GM21619 (cell line): ENCODE measurements around the gene TCAP.

ENCODE experiments used
- ATAC-seq: cut with Tn5 transposase; IDR thresholded peaks from one replicate; pipeline ENCODE4 v1.9.1; 2021; ENCODE audit not compliant: unreplicated experiment

TCAP gene

GRCh38 chr17:39664581-39665561 is at the start of gene TCAP:
TSS of gene TCAP (plus strand) at chr17:39665349. CDS start at chr17:39665360, 11 bp downstream.
- no peak for ATAC-seq

GRCh38 chr17:39615434-39615833 is 49.7 kb upstream of the TCAP start:
- no peak for ATAC-seq

- ATAC-seq, result no peak
These were observed 48.1 kb upstream of the TCAP start for GRCh38 chr17:39617100-39617445.

DNA sequence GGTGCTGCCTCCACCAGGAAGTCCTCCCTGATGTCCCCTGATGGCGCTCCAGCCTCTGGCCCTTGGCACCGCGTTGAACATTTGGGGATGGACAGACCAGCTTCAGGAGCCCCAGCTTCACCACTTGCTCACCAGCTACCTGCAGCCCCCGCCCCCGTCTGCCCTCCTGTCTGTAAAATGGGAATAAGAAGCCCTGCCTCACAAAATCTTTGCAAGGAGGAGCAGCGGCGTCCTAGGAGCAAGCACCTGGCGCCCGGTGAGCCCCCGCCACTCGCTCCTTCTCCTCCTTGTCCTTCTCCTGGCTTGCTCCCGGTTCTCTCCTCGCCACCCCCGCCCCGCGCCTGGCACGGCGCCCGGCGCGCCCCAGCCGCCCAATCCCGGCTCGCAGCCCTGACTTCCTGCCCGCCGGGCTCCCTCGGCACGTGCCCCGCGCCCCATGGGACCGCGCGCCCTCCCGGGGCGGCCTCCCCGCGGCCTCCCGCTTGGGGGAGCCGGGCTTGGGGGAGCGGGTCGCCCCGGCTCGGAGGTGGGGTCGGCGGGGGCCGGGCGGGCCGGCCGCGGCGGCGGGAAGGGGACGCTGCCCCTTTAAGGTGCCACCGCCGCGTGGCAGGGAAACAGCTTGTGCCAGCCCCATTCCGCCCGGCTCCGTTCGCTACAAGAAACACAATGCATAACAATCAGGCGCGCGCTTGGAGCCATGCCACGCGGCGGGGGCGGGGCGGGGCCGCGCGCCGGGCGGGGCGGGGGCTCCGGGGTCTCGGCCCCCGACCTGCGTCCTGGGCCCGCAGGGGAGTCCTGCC is 47.5 kb upstream of the TCAP start:
- ATAC-seq, result no peak

- no peak for ATAC-seq
These were observed 46.8 kb upstream of the TCAP start for GRCh38 chr17:39618246-39618913.

DNA sequence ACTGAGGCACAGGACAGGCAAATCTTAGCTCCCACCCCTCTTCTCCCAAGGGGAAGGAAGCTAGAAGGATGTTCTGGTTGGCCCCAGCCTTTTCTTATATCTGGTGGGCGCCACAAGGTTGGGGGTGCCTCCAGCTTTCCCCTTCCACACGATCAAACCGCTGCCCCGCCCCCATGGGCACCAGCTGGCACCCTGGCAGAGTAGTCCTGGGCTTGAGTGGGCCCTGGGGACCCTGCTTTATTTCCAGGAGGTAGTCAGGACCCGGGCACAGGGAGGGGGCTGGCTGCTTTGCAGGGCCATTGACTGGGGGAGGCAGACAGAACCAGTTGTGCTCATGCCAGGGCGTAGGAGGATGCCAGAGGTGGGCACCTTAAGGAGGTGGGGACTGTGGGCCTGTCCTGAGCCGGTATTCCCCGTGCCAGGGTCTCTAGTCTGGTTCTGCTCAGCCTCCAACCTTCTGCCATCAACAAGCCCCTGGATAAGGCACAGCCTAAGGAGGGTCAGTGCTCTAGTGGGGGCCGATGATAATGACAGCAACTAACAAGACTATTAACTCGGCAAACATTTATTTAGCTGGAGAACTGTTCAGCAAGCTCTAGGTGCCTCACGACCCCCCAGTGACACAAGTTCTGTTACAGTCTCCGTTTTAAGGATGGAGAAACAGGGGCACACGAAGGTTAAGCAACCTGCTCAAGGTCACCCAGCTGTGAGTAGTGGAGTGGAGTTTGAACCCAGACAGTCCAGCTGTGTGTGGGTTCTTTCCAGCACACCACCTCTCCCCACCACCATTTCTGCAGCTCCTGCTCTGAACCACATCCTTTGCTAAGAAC is 46.0 kb upstream of the TCAP start:
- no peak for ATAC-seq

DNA sequence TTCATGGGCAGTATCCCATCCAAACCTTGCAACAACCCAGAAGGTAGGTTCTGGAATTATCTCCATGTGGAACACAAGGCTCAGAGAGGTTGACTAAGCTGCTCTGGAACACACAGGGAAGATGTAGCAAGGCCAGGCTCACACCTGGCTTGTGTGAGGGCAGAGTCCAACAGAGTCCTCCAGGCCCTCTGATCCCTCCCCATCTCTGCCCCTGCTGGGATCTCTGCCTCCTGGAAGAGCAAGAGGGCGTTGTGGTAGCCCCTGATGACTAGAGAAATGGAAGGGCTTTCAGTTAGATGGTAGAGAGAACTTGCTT is 45.4 kb upstream of the TCAP start:
- ATAC-seq, result no peak

DNA sequence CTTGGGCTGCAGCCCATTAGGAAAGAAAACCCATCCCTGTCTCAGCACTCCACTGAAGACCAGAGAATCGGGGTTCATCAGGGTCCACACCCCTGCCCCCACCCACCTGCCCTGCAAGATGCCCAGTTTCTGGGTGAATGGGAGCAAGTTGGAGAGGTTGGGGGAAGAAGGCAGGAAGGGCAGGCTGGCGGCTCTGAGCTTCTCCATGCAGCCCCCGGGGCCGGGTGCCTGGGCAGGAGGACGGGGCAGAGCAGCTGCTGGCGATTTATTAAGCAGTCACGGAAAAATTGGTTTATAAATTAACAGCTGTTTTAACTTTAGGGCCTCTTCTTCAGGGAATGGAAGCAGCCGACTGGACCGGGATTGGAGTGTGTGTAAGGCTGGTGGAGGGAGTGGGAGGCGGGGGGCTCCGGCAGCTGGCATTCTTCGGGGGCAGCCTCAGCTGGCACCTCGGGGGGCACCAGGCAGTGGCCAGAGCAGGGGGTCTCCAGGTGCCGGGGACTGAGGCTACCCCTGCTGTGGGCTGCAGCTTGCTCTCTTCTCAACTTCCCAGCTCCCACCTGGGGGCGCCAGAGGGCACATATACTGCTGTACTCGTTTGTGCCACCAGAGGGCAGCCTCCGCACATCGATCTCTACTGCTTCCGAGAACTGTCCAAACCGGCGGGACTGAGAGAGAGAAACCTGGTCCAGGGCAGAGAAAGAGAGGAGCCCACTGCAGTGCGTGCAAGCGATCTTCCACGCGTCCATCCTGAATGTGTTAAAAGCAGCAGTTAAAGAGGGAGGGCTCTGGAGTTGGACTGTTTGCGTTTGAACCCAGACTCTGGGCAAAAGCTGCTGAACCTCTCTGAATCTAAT is 43.4 kb upstream of the TCAP start:
- peak; percentile 46 for ATAC-seq

GRCh38 chr17:39622380-39623006 is 42.7 kb upstream of the TCAP start:
- ATAC-seq, result peak; percentile 45

- no peak for ATAC-seq
These were observed 41.7 kb upstream of the TCAP start for GRCh38 chr17:39623356-39623950.

DNA sequence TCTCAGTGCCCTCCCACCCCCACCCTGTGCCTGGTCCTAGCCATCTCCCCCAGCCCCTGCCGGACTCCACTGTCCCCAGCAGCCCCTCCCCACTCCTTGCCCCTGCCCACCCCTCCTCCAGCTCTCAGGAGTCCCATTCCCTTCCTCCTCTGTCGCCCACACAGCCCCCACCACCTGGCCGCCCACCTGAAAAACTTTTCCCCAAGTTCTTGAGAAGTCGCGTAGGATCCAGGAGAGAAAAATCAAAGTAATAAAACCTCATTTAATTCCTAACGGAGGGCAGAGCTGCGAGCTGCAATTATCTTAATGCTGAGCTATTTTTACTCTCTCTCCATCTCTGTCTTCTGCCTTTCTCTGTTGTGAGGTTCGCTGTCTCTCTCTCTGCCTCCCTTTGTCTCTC is 40.8 kb upstream of the TCAP start:
- no peak for ATAC-seq

DNA sequence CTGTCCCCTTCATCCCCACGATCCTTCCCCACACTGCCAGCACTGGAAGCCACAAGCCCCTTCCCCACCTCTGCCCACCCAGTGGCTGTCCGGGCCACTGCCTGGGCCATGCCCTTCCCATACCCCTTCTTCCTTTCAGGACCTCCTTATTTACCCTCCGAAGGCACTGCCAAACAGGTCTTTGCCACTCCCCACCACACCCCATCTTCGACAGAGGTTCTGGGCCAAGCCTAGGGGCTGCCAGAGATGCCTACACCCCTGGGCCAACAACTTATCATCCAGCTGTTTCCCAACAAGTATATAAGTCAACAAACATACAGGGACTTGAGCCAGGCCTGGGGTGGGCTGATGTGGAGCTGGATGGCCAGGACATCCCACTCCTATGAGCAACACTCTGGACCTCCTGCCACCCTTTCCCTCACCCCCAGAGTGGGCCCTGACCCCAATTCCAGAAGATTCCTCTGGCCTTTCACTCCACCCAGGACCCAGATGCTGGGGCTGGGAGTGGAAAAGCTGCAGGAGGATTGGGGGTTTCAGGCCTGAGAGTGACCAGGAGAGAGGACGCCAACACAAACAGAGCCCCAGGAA is 39.9 kb upstream of the TCAP start:
- no peak for ATAC-seq

DNA sequence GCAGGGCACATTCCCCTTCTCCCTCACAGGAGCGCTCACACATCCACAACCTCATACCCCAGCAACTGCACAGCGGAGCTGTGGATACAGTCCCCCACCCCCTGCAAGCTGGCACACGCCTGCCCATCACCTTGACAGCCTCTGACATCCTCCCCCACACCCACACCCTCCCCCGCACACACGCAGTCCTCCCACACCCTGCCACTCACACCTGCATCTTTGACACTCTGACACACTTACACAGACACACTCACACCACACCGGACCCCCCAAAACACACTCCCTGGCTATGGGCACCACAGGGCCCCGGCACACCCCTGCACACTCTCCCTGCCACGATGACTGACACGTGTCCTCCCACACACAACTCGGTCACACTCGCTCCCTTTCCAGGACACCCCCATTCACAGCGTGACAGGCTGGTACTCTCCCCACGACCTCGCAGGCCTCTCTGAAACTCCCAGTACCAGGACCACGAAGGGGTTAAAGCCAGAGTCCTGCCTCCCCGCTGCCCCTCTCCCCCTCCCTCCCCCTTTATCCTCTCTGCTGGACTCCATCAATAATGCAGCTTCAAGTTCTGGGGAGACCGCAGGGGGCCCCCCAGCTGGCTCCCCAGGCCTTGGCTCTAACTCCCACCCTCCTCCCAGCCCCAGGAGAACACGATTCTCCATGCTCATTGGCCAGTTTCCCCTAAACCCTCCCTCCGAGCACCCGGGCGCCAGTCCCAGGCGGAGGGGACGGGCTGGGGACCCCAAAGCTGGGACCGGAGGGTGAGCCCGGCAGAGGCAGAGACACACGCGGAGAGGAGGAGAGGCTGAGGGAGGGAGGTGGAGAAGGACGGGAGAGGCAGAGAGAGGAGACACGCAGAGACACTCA is 38.7 kb upstream of the TCAP start, which contains the start of gene PPP1R1B:
Gene PPP1R1B (plus strand): TSS at position 782 of the 876 bp plus-strand sequence. CDS start 441 bp downstream, outside the sequence.
- ATAC-seq, result no peak

- no peak for ATAC-seq
These were observed 38.0 kb upstream of the TCAP start for GRCh38 chr17:39627047-39627711.

- no peak for ATAC-seq
These were observed 37.2 kb upstream of the TCAP start for GRCh38 chr17:39627712-39628516.
